Neural cell (in vitro differentiated cells): ENCODE data around the gene DPP10. TPM values are rescaled to one million over a fixed set of nuclear protein-coding genes. Genes with fewer than 3 reads are reported as not detected.

ENCODE experiments used
- H2AFZ ChIP-seq: fragments of 200-600, 300-800 bp; sonication (generic), shearing (Covaris generic); 2 replicates; pipeline ENCODE4 v1.6.0; 2014; ENCODE audit warnings: low read depth, mild to moderate bottlenecking, antibody characterized with exemption, low read length, moderate library complexity
- H3F3A ChIP-seq: fragments of 200-600 bp; shearing (Covaris generic); 2 replicates; pipeline ENCODE4 v1.6.1; 2016; ENCODE audit warnings: mild to moderate bottlenecking, moderate library complexity, mixed read lengths, antibody characterized with exemption, low read length; ENCODE audit not compliant: insufficient read depth, poor library complexity, severe bottlenecking
- H3K27ac ChIP-seq: fragments of 200-600, 300-800 bp; sonication (generic), shearing (Covaris generic); 2 replicates; pipeline ENCODE4 v1.5.1; 2014; ENCODE audit warnings: mild to moderate bottlenecking, low read length, moderate library complexity
- H3K27me3 ChIP-seq: fragments of 300-800, 200-600 bp; sonication (generic), shearing (Covaris generic); 2 replicates; pipeline ENCODE4 v1.6.0; 2014; ENCODE audit warnings: mild to moderate bottlenecking, low read depth, low read length, moderate library complexity; ENCODE audit not compliant: insufficient read depth
- H3K36me3 ChIP-seq: fragments of 300-800, 200-600 bp; sonication (generic), shearing (Covaris generic); 2 replicates; pipeline ENCODE4 v1.5.1; 2014; ENCODE audit warnings: mild to moderate bottlenecking, antibody characterized with exemption, low read length, moderate library complexity; ENCODE audit not compliant: insufficient read depth
- H3K4me2 ChIP-seq: fragments of 300-800, 200-600 bp; sonication (generic), shearing (Covaris generic); 2 replicates; pipeline ENCODE4 v1.6.0; 2014; ENCODE audit warnings: mild to moderate bottlenecking, low read length
- H3K4me3 ChIP-seq: fragments of 300-800, 200-600 bp; sonication (generic), shearing (Covaris generic); 2 replicates; pipeline ENCODE4 v1.5.1; 2014; ENCODE audit warnings: mild to moderate bottlenecking, low read length, moderate library complexity
- H3K79me2 ChIP-seq: fragments of 200-600 bp; shearing (Covaris generic); replicated peaks from 2 replicates; pipeline ENCODE4 v1.6.0; 2014; ENCODE audit warnings: mild to moderate bottlenecking, low read length, moderate library complexity; ENCODE audit not compliant: insufficient read depth
- H3K9ac ChIP-seq: fragments of 300-800, 200-600 bp; sonication (generic), shearing (Covaris generic); 2 replicates; pipeline ENCODE4 v1.6.1; 2016; ENCODE audit warnings: mild to moderate bottlenecking, low read length, mixed read lengths
- H3K9me2 ChIP-seq: fragments of 200-600 bp; shearing (Covaris generic); 2 replicates; pipeline ENCODE4 v1.6.1; 2016; ENCODE audit warnings: mild to moderate bottlenecking, low read length, mixed read lengths; ENCODE audit not compliant: insufficient read depth
- H3K9me3 ChIP-seq: fragments of 200-600, 300-800 bp; sonication (generic), shearing (Covaris generic); 2 replicates; pipeline ENCODE4 v1.6.1; 2016; ENCODE audit warnings: mild to moderate bottlenecking, mixed run types, low read length, moderate library complexity, mixed read lengths
- H4K20me1 ChIP-seq: fragments of 200-600 bp; shearing (Covaris generic); 2 replicates; pipeline ENCODE4 v1.6.1; 2016; ENCODE audit warnings: mild to moderate bottlenecking, mixed run types; ENCODE audit not compliant: insufficient read depth
- CTCF ChIP-seq: fragments of 450-650 bp; IDR thresholded peaks from 2 replicates; pipeline ENCODE4 v1.5.1; 2014; ENCODE audit warnings: antibody characterized with exemption, mild to moderate bottlenecking, moderate library complexity; ENCODE audit not compliant: poor library complexity, severe bottlenecking
- EP300 ChIP-seq: fragments of 450-650 bp; conservative IDR thresholded peaks from 2 replicates; pipeline ENCODE4 v1.6.1; 2014; ENCODE audit warnings: antibody characterized with exemption, mild to moderate bottlenecking, moderate library complexity; ENCODE audit not compliant: poor library complexity, severe bottlenecking
- EZH2 ChIP-seq: fragments of 200-600, 300-800 bp; shearing (Covaris generic), sonication (generic); IDR thresholded peaks from 2 replicates; pipeline ENCODE4 v1.6.1; 2014; ENCODE audit warnings: antibody characterized with exemption, low read length, borderline replicate concordance, mild to moderate bottlenecking; ENCODE audit not compliant: insufficient read depth, poor library complexity, severe bottlenecking
- MXI1 ChIP-seq: fragments of 450-650 bp; conservative IDR thresholded peaks from 2 replicates; pipeline ENCODE4 v1.6.1; 2014; ENCODE audit warnings: antibody characterized with exemption, mild to moderate bottlenecking; ENCODE audit not compliant: poor library complexity, severe bottlenecking
- POLR2AphosphoS5 ChIP-seq: IDR thresholded peaks from 2 replicates; pipeline ENCODE4 v1.6.1; 2012
- RAD21 ChIP-seq: fragments of 450-650 bp; conservative IDR thresholded peaks from 2 replicates; pipeline ENCODE4 v1.6.1; 2014; ENCODE audit warnings: antibody characterized with exemption, mild to moderate bottlenecking, moderate library complexity
- REST ChIP-seq: IDR thresholded peaks from 2 replicates; pipeline ENCODE4 v1.6.1; 2012; ENCODE audit warnings: borderline replicate concordance
- SMC3 ChIP-seq: fragments of 450-650 bp; conservative IDR thresholded peaks from 2 replicates; pipeline ENCODE4 v1.6.1; 2014; ENCODE audit warnings: antibody characterized with exemption, mild to moderate bottlenecking, moderate library complexity; ENCODE audit not compliant: poor library complexity
- TAF1 ChIP-seq: IDR thresholded peaks from 2 replicates; pipeline ENCODE4 v1.6.1; 2012; ENCODE audit warnings: low read depth
- polyA plus RNA-seq: library from polyadenylated mRNA; depleted of rRNA; stranded (reverse); fragments of >200 nt; gene quantifications from 2 replicates; pipeline ENCODE4 v1.2.3, GENCODE V29; 2014

The DPP10 gene
- polyA plus RNA-seq, 1 donor from 2014 or later, result 13.9 TPM

GRCh38 chr2:114700440-114700839 is 258.0 kb downstream of the DPP10 start:
- TF ChIP-seq SMC3, result no peak
- no peak for TF ChIP-seq POLR2AphosphoS5
- TF ChIP-seq CTCF, result no peak
- TF ChIP-seq RAD21, result no peak

GRCh38 chr2:114709936-114710850 is 267.8 kb downstream of the DPP10 start:
- Histone ChIP-seq H3K27me3 (no peaks in the 10 kb centered on the region), H3K9me2 (no peaks in the 10 kb centered on the region), H3K36me3 (no peaks in the 10 kb centered on the region), H3F3A (no peaks in the 10 kb centered on the region), H3K4me2 (no peak overlapping the region), H3K9me3 (no peaks in the 10 kb centered on the region), H3K27ac (no peak overlapping the region), H3K79me2 (no peaks in the 10 kb centered on the region), H3K9ac (no peak overlapping the region), H3K4me3 (no peak overlapping the region), H2AFZ (no peak overlapping the region), H4K20me1 (no peaks in the 10 kb centered on the region)
- TF ChIP-seq CTCF (no peak), SMC3 (no peak), MXI1 (no peak), REST (no peak), EP300 (no peak), TAF1 (no peak), RAD21 (no peak), POLR2AphosphoS5 (no peak), EZH2 (no peak)

More at GRCh38 chr2:114700440-114700839, 258.0 kb downstream of the DPP10 start:
- Histone ChIP-seq H2AFZ (no peak overlapping the region), H3K4me2 (no peak overlapping the region), H3F3A (no peaks in the 10 kb centered on the region), H3K9me2 (no peaks in the 10 kb centered on the region), H3K9ac (no peak overlapping the region), H3K4me3 (no peak overlapping the region), H3K36me3 (no peaks in the 10 kb centered on the region), H3K9me3 (no peaks in the 10 kb centered on the region), H3K79me2 (no peaks in the 10 kb centered on the region), H4K20me1 (no peaks in the 10 kb centered on the region), H3K27me3 (no peaks in the 10 kb centered on the region), H3K27ac (no peak overlapping the region)
